ENCODE measurements around the gene ARL15.

GRCh38 chr5:54315736-54316528 lies 5.6 kb upstream of the ARL15 start:
- no peak for TF ChIP-seq CTCF (IDR thresholded peaks at IDR 0.05)
- no peak for TF ChIP-seq POLR2A (IDR thresholded peaks at IDR 0.05)

All from esophagus squamous epithelium (tissue), 4 donors.